Neural progenitor cell (in vitro differentiated cells): ENCODE measurements around the gene C1orf216.

Experiments
- EZH2 ChIP-seq: fragments of 200-600 bp; sonication (generic); IDR thresholded peaks from 2 replicates; pipeline ENCODE4 v1.6.1; 2017; ENCODE audit warnings: antibody characterized with exemption, mild to moderate bottlenecking, moderate library complexity
- EZH2phosphoT487 ChIP-seq: fragments of 200-600 bp; sonication (generic); IDR thresholded peaks from 2 replicates; pipeline ENCODE4 v1.6.1; 2017; ENCODE audit warnings: antibody characterized with exemption
- TF ChIP-seq, protein P1 (sequence below): fragments of 200-600 bp; sonication (generic); IDR thresholded peaks from 2 replicates; pipeline ENCODE4 v1.5.1; 2017; ENCODE audit warnings: antibody characterized with exemption, mild to moderate bottlenecking

DNA sequence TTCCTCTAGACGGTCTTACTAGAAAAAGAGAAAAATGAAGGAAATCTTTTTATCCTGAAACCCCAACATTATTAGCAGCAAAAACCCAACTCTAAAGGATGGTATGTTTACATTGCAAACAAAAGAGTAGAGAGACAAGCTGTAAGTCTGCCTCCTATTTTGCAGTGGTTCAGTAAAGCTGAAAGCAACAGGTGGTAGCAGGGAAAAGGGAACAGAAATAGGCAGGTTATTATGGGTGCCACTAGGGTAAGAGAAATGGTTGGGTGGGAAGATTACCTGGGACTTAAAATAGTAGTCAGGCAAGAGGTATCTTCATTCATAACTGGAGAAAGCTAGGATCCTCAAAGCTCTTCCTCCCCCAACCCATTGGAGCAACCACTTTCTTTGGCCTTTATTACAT, 37.4 kb upstream of the C1orf216 start:
- TF ChIP-seq, protein P1, sequence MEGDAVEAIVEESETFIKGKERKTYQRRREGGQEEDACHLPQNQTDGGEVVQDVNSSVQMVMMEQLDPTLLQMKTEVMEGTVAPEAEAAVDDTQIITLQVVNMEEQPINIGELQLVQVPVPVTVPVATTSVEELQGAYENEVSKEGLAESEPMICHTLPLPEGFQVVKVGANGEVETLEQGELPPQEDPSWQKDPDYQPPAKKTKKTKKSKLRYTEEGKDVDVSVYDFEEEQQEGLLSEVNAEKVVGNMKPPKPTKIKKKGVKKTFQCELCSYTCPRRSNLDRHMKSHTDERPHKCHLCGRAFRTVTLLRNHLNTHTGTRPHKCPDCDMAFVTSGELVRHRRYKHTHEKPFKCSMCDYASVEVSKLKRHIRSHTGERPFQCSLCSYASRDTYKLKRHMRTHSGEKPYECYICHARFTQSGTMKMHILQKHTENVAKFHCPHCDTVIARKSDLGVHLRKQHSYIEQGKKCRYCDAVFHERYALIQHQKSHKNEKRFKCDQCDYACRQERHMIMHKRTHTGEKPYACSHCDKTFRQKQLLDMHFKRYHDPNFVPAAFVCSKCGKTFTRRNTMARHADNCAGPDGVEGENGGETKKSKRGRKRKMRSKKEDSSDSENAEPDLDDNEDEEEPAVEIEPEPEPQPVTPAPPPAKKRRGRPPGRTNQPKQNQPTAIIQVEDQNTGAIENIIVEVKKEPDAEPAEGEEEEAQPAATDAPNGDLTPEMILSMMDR: no peak
- TF ChIP-seq EZH2 (no peak), EZH2phosphoT487 (no peak)
